ENCODE data around the gene CLCN6. TPM values are rescaled to one million over a fixed set of nuclear protein-coding genes. Genes with fewer than 3 reads are reported as not detected.

CLCN6 gene
- total and polyA plus RNA-seq, 12 donors: 12.0 to 29.2 (median 23.5) TPM

DNA sequence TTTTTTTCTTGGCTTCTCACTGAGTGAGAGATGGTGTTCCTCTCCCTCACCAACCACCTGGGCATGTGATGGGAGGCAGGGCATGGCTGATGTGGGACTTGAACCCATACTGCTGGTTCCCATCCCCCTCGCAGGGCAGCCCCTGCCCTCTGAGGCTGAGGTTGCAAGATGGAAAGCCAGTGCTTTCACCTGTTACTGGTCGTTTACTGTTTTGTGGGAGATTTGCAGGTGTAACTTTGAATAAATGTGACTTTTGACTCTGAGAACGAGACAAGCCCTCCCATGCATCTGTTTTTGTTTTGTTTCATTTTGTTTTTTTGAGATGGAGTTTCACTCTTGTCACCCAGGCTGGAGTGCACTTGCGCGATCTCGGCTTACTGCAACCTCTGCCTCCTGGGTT lies 22.4 kb upstream of the CLCN6 start:
- Histone ChIP-seq H3K27ac (no peak overlapping the region), H3K9me3 (replicated peaks in 1 of 3) (no peaks in the 10 kb centered on the region), H3K36me3 (replicated peaks in 1 of 2) (no peaks in the 10 kb centered on the region), H3K4me1 (replicated peaks in 1 of 2) (peaks cover 25 to 43% of the 10 kb centered on the region in 2 donors), H3K4me3 (no peak overlapping the region), H3K27me3 (no peaks in the 10 kb centered on the region)
- intact Hi-C loops (cut with DNase I): no loop called here
- 86 to 92% (median 90%) methylated on average over 6 of the region's 6 CpGs for WGBS, 4 donors
- no peak for DNase-seq
- TF ChIP-seq POLR2A (IDR thresholded peaks at IDR 0.05): no peak
- TF ChIP-seq, protein P1, sequence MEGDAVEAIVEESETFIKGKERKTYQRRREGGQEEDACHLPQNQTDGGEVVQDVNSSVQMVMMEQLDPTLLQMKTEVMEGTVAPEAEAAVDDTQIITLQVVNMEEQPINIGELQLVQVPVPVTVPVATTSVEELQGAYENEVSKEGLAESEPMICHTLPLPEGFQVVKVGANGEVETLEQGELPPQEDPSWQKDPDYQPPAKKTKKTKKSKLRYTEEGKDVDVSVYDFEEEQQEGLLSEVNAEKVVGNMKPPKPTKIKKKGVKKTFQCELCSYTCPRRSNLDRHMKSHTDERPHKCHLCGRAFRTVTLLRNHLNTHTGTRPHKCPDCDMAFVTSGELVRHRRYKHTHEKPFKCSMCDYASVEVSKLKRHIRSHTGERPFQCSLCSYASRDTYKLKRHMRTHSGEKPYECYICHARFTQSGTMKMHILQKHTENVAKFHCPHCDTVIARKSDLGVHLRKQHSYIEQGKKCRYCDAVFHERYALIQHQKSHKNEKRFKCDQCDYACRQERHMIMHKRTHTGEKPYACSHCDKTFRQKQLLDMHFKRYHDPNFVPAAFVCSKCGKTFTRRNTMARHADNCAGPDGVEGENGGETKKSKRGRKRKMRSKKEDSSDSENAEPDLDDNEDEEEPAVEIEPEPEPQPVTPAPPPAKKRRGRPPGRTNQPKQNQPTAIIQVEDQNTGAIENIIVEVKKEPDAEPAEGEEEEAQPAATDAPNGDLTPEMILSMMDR (IDR thresholded peaks at IDR 0.05): no peak

DNA sequence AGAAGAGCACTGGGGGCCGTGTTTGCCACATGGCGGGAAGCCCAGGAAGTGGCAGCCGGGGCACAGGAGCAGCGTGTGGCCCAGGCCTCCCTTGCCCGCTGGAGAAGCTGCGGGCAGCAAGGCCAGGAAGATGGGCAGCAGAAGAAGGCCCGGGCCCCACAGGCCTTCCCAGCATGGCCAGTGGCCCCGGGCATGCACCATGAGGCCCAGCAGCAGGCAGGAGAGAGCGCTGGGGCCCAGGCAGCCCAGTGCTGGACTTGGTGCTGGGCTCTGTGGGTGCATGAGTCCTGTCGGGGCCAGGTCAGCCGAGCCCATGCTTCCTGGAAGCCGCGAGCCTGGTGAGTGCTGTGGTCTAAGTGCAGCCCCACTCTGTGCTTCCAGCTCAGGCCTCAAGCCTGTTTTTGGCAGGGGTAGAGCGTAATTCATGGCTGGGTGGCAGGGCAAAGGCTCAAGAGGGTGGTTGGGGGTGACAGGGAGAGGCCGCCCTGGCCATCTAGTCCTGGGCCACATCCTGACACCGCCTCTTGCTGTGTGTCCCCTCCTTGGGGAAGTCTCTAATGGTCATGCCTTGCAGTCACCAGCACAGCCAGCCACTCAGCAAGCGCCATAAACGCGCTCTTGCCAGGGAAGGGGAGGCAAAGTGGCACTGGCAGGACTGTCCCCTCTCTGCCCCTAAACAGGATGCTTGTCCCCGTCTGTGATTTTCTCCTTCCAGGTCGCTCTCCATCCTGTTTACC lies 21.6 kb upstream of the CLCN6 start:
- TF ChIP-seq, protein P1 (IDR thresholded peaks at IDR 0.05): no peak
- TF ChIP-seq POLR2A (IDR thresholded peaks at IDR 0.05): no peak
- Histone ChIP-seq H3K4me3 (peak overlapping the region in 1 of 4 donors; percentile 42), H3K9me3 (replicated peaks in 1 of 3) (no peaks in the 10 kb centered on the region), H3K27ac (peak overlapping the region in 2 of 5 donors; percentile 50 to 64), H3K36me3 (replicated peaks in 1 of 2) (peaks cover 0 to 4% of the 10 kb centered on the region in 2 donors), H3K27me3 (no peaks in the 10 kb centered on the region), H3K4me1 (replicated peaks in 1 of 2) (peaks cover 25 to 52% of the 10 kb centered on the region in 2 donors)
- intact Hi-C loops (cut with DNase I): no loop called here
- no peak for DNase-seq
- WGBS, 4 donors: 53 to 81% (median 68%) methylated on average over 9 to 21 of the region's 21 CpGs

DNA sequence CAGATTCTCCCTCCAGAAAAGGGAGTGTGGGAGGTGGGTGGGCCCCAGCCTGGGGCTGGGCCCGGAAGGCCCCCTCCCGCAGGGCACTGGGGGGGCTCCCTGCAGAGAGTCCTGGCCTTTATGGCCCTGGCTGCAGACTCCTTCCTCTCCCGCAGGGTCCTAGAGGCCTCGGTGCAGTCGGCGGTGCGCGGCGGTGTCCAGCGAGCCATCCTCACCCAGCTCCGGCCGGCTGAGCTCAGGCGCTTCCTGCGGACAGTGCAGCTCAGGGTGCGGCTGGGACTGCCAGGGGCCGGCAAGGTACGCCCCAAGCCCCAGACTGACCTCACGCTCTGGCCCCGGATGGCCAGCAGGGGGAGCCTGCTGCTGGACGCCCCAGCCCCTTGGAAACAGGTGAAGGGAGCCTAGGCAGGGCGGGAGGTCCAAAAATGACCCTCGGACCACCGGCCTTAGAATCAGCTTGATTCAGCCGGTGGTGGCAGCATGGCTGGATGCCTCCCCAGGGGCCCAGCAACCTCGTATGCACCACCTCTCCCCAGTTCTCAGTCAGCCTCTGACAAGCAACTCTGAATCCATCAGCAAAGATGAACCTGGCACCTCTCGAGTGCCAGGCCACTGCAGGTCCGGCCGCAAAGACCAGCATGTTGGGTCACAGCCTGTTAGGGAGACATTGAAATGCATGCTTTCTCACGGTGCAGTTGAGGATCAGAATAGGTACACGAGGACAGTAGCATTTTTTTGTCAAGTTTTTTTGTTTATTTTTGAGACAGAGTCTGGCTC lies 20.8 kb upstream of the CLCN6 start:
- peaks cover 33 to 60% of the 10 kb centered on the region in 2 donors for H3K4me1 ChIP-seq (replicated peaks in 1 of 2)
- DNase-seq: peak; percentile 69 to 84 (median 77)
- H3K27ac ChIP-seq: peak overlapping the region in 2 of 5 donors; percentile 50 to 64
- peak overlapping the region in 1 of 4 donors; percentile 42 for H3K4me3 ChIP-seq
- no peaks in the 10 kb centered on the region for H3K9me3 ChIP-seq (replicated peaks in 1 of 3)
- 4 to 15% (median 8%) methylated on average over 7 to 30 of the region's 30 CpGs for WGBS, 4 donors
- H3K27me3 ChIP-seq: no peaks in the 10 kb centered on the region
- intact Hi-C loops (cut with DNase I): no loop called here
- TF ChIP-seq POLR2A (IDR thresholded peaks at IDR 0.05): no peak
- TF ChIP-seq, protein P1 (IDR thresholded peaks at IDR 0.05): peak; percentile 75 to 86 (median 78)
- H3K36me3 ChIP-seq (replicated peaks in 1 of 2): peaks cover 0 to 11% of the 10 kb centered on the region in 2 donors

DNA sequence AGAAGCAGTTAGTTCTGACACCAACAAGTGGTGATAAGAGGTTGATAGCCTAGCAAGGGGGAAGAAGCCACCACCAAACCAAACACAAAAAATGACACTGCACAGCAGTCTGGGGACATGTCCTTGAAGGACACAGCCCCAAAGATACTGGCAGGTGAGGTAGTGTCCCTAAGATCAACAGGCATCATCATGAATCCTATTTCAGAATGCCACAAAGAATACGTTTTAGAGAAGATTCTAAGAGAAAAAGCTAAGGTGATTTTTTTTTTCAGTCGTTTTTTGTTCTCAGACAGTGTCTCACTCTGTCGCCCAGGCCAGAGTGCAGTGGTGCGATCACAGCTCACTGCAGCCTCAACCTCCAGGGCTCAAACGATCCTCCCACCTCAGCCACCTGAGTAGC lies 19.8 kb upstream of the CLCN6 start:
- peaks cover 0 to 16% of the 10 kb centered on the region in 2 donors for H3K36me3 ChIP-seq (replicated peaks in 1 of 2)

More for the DNA sequence above, 19.8 kb upstream of the CLCN6 start:
- H3K9me3 ChIP-seq (replicated peaks in 1 of 3): no peaks in the 10 kb centered on the region
- intact Hi-C loops (cut with DNase I): no loop called here
- H3K27ac ChIP-seq: no peak overlapping the region
- no peaks in the 10 kb centered on the region for H3K27me3 ChIP-seq
- TF ChIP-seq, protein P1 (IDR thresholded peaks at IDR 0.05): no peak
- TF ChIP-seq POLR2A (IDR thresholded peaks at IDR 0.05): no peak
- H3K4me3 ChIP-seq: no peak overlapping the region
- no peak for DNase-seq
- peaks cover 42 to 68% of the 10 kb centered on the region in 2 donors for H3K4me1 ChIP-seq (replicated peaks in 1 of 2)
- WGBS, 4 donors: 56 to 61% (median 59%) methylated on average over 5 of the region's 5 CpGs

Data from adrenal gland (tissue), 12 donors.